ENCODE results near the gene GUCA2B.
A peak's percentile ranks its signal among the peaks of the same experiment; 100 is the strongest.

Gene GUCA2B

DNA sequence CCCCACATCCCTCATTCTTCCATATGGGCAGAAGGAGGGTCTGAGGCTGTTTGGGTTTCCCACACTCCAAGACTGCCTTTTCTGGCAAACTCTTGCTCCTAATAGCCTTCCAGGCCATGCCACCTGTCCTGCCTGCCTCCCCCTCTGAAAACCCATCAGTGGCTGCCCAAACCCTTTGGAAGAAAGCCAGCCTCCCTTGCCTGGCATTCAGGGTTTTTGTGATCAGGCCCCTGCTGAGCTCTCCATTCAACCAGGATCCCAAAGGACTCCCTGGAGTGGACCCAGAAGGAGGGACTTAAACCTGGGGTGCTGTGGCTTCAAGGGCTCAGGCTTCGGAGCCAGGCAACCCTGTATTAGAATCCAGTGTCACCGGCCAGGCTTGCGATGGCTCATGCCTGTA, 15.6 kb downstream of the GUCA2B start:
- DNase-seq = no peak

GRCh38 chr1:42170779-42171621, 17.8 kb downstream of the GUCA2B start:
- DNase-seq = no peak

GRCh38 chr1:42171679-42172266, 18.6 kb downstream of the GUCA2B start:
- DNase-seq = no peak

- no peak for DNase-seq
Observed at GRCh38 chr1:42172381-42173133, 19.3 kb downstream of the GUCA2B start.

DNA sequence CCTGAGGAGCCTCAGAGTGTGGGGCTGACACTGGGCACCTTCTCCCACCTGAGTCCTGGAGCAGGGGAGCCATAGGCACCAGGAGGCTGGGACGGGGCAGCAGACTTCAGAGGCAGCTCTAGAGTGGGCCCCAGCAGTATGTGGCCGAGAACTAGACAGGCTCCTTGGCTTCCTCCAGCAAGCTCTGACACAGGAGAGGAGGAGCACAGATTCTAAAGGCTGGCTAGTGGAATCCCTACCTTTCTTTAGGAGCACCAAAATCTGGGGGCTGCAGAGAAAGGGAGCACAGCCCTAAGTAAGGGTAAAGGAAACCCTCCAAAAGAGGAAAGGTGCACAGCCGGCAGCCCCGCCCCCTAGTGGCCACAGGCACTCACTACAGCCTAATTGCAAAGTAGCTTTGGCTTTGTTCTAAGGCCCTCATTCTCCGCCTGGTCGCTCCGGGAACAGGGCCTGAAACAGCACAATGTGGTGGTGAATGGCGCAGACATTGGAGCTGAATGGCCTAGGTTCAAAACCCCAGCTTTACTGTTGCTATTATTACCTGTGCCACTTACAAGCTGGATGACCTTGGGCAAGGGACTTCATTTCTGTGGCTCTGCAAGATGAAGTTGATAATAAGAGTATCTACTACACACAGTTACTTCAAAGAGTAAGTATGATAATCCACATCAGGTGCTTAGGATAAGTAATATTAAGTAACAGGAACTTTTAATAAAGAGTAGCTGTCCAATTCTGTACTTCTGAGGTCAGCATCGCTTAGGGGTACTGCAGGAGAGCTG, 20.1 kb downstream of the GUCA2B start:
- peak; percentile 11 for DNase-seq

- no peak for DNase-seq
Observed at GRCh38 chr1:42173961-42174735, 20.9 kb downstream of the GUCA2B start.

- no peak for DNase-seq
Observed at GRCh38 chr1:42175314-42176054, 22.3 kb downstream of the GUCA2B start.

GRCh38 chr1:42176902-42177519, 23.8 kb downstream of the GUCA2B start:
- DNase-seq = peak; percentile 26

- peak; percentile 57 for DNase-seq
Observed at GRCh38 chr1:42177541-42177981, 24.4 kb downstream of the GUCA2B start.

DNA sequence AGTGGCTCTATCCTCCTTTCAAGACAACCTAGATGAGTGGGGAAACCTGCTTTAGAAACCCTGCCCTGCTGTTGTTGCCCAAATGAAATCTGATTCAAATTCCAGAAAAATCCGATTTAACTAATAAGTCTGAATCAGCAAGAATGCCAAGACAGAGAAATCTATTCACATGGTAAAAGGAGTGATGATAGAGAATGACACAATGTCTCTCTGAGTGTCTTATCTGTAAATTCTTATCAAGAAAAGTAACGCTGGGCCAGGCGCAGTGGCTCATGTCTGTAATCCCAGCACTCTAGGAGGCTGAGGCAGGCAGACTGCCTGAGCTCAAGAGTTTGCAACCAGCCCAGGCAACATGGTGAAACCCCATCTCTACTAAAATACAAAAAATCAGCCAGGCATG, 25.0 kb downstream of the GUCA2B start:
- DNase-seq = no peak

DNA sequence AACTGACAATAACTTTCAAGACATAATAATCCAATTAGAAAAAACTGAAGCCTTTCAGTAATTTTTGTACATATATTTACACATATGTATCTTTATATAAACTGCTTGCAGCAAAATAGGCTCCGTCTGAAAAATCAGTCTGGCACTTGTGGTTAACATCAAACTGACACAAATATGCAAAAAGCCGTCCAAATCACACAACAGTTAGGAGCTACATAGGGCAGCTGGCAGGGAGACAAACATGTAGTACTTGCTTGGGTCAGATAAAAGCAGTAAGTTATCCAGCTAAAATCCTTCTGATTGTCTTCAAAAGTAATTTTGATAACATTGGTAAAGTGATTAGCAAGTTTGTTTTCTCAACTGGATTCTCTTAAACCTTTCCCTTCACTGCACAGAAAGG, 26.1 kb downstream of the GUCA2B start:
- DNase-seq = no peak

DNA sequence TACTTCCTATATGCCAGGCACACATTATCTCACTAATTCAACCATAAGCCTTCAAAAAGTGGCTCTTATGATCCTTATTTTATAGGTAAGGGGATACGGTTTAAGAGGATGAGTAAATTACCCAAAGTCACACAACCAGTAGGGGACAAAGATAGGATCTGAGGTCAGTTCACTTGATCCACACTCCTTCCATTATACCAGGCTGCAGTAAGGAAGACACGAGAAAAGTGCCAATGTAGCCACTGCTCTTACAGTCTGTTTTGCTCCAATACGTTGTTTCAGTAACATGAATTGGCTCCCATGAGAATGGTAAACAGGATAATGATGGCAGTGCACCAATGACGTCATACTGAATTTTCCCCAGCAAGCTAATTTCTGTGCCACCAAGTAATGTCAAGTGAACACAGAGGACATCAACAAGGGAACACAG, 26.7 kb downstream of the GUCA2B start:
- DNase-seq = no peak

DNA sequence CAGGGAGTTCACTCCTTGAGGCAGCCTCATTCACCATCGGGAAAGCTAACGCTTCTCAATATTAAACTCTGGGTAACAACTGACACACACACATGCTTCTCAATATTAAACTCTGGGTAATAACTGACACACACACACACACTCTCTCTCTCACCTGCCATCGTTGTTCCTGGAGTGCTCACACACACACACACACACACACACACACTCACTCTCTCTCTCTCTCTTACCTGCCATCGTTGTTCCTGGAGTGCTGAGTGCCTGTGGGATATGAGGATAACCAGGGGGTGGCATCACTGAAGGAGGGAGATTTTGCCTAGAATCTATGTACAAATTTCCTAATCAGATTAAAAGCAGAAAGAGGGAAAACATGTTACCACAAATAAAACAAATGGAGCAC, 28.5 kb downstream of the GUCA2B start:
- DNase-seq = no peak

- no peak for DNase-seq
Observed at GRCh38 chr1:42183210-42183956, 30.2 kb downstream of the GUCA2B start.

DNA sequence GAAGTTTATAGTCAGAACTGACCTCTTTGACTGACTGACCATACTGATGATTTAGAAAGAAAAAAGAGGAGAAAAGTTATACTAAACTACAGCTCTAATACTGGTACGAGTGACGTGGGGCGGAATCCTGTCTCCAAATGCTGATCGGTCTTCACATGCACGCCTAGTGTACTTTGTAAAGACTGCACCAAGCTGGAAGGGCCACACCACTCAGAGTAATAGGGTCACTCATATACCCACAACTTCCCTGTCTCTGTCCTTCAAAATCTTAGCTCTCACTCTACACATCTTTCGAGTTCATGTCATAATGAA, 30.7 kb downstream of the GUCA2B start:
- DNase-seq = no peak

DNA sequence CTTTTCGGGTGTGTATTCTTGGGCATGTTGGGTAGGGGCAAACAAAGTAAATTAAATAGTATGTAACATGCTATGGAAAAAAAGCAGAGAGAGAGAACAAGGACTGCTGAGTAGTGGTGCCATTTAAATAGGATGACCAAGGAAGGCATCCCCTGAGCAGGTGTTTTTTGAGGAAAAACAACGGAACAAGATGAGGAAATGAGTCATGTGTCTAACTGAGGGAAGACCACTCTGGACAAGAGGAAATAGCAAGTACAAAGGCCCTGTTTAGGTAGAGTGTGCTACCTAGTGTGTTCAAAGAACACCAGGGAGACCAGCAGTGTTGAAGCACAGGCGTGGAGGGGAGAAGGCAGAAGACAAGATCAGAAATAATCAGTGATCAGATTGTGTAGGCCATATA, 31.4 kb downstream of the GUCA2B start:
- DNase-seq = no peak

DNA sequence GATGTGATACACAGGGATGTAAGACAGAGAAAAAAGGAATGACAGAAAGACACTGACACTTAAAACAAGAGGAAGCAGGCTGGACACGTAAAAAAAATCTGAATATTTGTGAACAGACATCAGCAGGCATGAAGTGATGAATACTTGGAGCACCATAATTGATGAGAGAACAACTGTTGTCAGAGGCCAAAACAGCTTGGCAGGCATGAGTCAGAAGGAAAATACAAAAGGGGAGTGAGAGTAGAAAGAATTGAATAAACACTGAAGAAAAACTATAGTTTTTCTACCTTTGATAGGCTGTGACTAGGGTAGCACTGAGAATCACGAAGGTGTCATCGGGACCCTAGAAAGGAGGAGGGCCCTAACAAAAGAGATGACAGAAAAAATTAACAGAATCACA, 32.9 kb downstream of the GUCA2B start:
- no peak for DNase-seq

GRCh38 chr1:42189931-42190853, 37.0 kb downstream of the GUCA2B start:
- no peak for DNase-seq

GRCh38 chr1:42191319-42191718, 38.1 kb downstream of the GUCA2B start:
- no peak for DNase-seq

Measured in NCI-H146 (cell line).